Caco-2 (cell line): ENCODE measurements around the gene TPRX2. TPM values are rescaled to one million over a fixed set of nuclear protein-coding genes. Genes with fewer than 3 reads are reported as not detected.

Experiments
- BruUV-seq: library from RNA; stranded (reverse); fragments of 400-500 nt; replicated peaks from 2 replicates; lab custom pipeline; 2021; lab: Mats Ljungman, UMichigan
- CTCF ChIA-PET: fragments of 300-600 bp; sonication (Branson Sonifier 250); formaldehyde crosslinking; loops from one replicate; lab custom pipeline; 2022; ENCODE audit warnings: antibody characterized with exemption; lab: Charles Lee
- POLR2A ChIA-PET: fragments of 300-600 bp; sonication (Branson Sonifier 250); formaldehyde crosslinking; loops from one replicate; lab custom pipeline; 2022; ENCODE audit warnings: antibody characterized with exemption; lab: Charles Lee
- DNase-seq, 2 experiments: peaks; one replicate each; pipeline versions ENCODE4 v3.0.0 to v3.0.0-alpha.2; 2020 to 2022
- H3K27me3 ChIP-seq: replicated peaks from 2 replicates; pipeline ENCODE4 v1.6.0; 2011; ENCODE audit warnings: low read length; ENCODE audit not compliant: control insufficient read depth, insufficient read depth
- H3K36me3 ChIP-seq: 2 replicates; pipeline ENCODE4 v1.5.1; 2011; ENCODE audit warnings: low read length; ENCODE audit not compliant: control insufficient read depth, insufficient read depth
- H3K4me1 ChIP-seq: fragments of 250-450 bp; sonication (Bioruptor Pico); 2 replicates; pipeline ENCODE4 v1.5.1; 2020; ENCODE audit warnings: mild to moderate bottlenecking
- H3K4me3 ChIP-seq: 2 replicates; pipeline ENCODE4 v1.5.1; 2011; ENCODE audit warnings: low read depth, mild to moderate bottlenecking, control low read depth, low read length
- H3K9me3 ChIP-seq: fragments of 250-450 bp; sonication (Bioruptor Pico); 2 replicates; pipeline ENCODE4 v1.5.1; 2020; ENCODE audit warnings: mild to moderate bottlenecking, moderate library complexity
- H3K27ac Mint-ChIP-seq: one replicate; pipeline ENCODE4 v1.8.0; 2022; ENCODE audit warnings: mixed read lengths; ENCODE audit not compliant: unreplicated experiment
- H3K27me3 Mint-ChIP-seq: one replicate; pipeline ENCODE4 v1.8.0; 2022; ENCODE audit warnings: mixed read lengths; ENCODE audit not compliant: insufficient read depth, unreplicated experiment
- H3K36me3 Mint-ChIP-seq: one replicate; pipeline ENCODE4 v1.8.0; 2022; ENCODE audit warnings: mild to moderate bottlenecking, mixed read lengths; ENCODE audit not compliant: insufficient read depth, unreplicated experiment
- H3K4me1 Mint-ChIP-seq: one replicate; pipeline ENCODE4 v1.8.0; 2022; ENCODE audit warnings: low read depth, mixed read lengths; ENCODE audit not compliant: unreplicated experiment
- H3K4me3 Mint-ChIP-seq: one replicate; pipeline ENCODE4 v1.8.0; 2022; ENCODE audit warnings: mild to moderate bottlenecking, moderate library complexity, mixed read lengths; ENCODE audit not compliant: unreplicated experiment
- H3K9me3 Mint-ChIP-seq: one replicate; pipeline ENCODE4 v1.8.0; 2022; ENCODE audit warnings: mixed read lengths; ENCODE audit not compliant: unreplicated experiment
- CTCF ChIP-seq, 2 experiments: fragments of 200-600 bp in 1 of 2; IDR thresholded peaks; 1 replicate in 1 of 2; 2 replicates in 1 of 2; pipeline versions ENCODE4 v1.5.1 to v1.8.0; 2011 to 2022; ENCODE audit warnings: antibody characterized with exemption in 1 of 2, control low read depth in 1 of 2, inconsistent platforms in 1 of 2, low read depth in 1 of 2, low read length in 1 of 2, mild to moderate bottlenecking in 1 of 2, moderate library complexity in 1 of 2; ENCODE audit not compliant: insufficient read depth in 1 of 2, severe bottlenecking in 1 of 2, unreplicated experiment in 1 of 2
- intact Hi-C: fragments of 100-400 bp; cut with micrococcal nuclease; formaldehyde crosslinking; loops from one replicate; pipeline ENCODE4 v1.10.0; 2022; ENCODE audit not compliant: unreplicated experiment
- total RNA-seq: library from RNA; stranded (reverse); gene quantifications from 2 replicates; pipeline ENCODE4 v1.2.3, GENCODE V29; 2022

TPRX2 gene
- total RNA-seq, 1 experiment from 2014 or later: not detected

DNA sequence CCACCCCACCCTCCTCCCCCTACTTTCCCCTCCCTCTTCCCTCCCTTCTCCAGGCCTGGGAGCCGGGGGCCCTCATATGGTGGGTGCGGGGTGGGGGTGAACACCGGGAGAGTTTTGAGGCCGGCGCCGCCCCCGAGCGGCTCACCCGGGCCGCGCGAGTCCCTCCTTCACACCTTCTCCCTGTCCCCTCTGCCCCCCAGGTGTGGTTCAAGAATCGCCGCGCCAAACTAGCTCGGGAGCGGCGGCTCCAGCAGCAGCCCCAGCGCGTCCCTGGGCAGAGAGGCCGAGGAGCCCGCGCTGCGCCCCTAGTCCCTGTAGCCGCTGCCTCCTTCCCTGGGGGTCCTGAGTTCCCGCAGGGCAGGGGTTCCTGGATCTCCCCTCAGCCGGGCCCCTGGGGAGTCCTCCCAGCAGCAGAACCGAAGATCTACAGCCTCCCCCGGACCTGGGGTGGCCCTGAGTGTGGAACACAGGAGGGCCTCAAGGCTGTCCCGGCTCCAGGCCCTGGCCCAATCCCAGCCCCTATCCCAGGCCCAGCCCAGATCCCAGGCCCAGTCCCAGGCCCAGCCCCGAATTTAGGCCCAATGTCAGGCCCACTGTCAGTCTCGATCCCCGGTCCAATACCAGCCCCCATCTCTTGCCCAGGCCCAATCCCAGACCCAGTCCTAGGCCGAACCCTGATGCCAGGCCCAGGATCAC lies 1.7 kb downstream of the TPRX2 start:
- DNase-seq: no peak
- H3K27me3 Mint-ChIP-seq: no peaks in the 10 kb centered on the region
- no peak overlapping the region for H3K27ac Mint-ChIP-seq
- no peak overlapping the region for H3K4me3 ChIP-seq
- H3K9me3 Mint-ChIP-seq: no peaks in the 10 kb centered on the region
- H3K4me1 Mint-ChIP-seq: no peaks in the 10 kb centered on the region
- CTCF ChIA-PET: interaction anchor here (0.6 kb wide), 1 partner anchor 17 kb away, joined by 3 read pairs; no protein-coding TSS in a partner anchor
- H3K4me3 Mint-ChIP-seq: no peak overlapping the region
- intact Hi-C loops: no loop called here
- H3K27me3 ChIP-seq: no peaks in the 10 kb centered on the region
- H3K36me3 Mint-ChIP-seq: no peaks in the 10 kb centered on the region
- TF ChIP-seq CTCF (IDR thresholded peaks at IDR 0.05; ENCODE audit: insufficient read depth in 1 of 2, low read depth in 1 of 2, low read length in 1 of 2, severe bottlenecking in 1 of 2, unreplicated experiment in 1 of 2): no peak
- POLR2A ChIA-PET: no interaction called here
- H3K36me3 ChIP-seq: no peaks in the 10 kb centered on the region
- no peaks in the 10 kb centered on the region for H3K9me3 ChIP-seq
- H3K4me1 ChIP-seq: no peaks in the 10 kb centered on the region
- no TSS peak for BruUV-seq

GRCh38 chr19:47861630-47862029 lies 2.6 kb downstream of the TPRX2 start:
- Histone ChIP-seq H3K4me1 (no peaks in the 10 kb centered on the region), H3K4me3 (no peak overlapping the region), H3K27me3 (no peaks in the 10 kb centered on the region), H3K36me3 (no peaks in the 10 kb centered on the region), H3K9me3 (no peaks in the 10 kb centered on the region)
- no peak overlapping the region for H3K4me3 Mint-ChIP-seq
- H3K27me3 Mint-ChIP-seq: no peaks in the 10 kb centered on the region
- intact Hi-C loops: no loop called here
- H3K4me1 Mint-ChIP-seq: no peaks in the 10 kb centered on the region
- no peak for DNase-seq
- TF ChIP-seq CTCF (IDR thresholded peaks at IDR 0.05; ENCODE audit: insufficient read depth in 1 of 2, low read depth in 1 of 2, low read length in 1 of 2, severe bottlenecking in 1 of 2, unreplicated experiment in 1 of 2): no peak
- ChIA-PET CTCF (interaction anchor here (0.6 kb wide), 1 partner anchor 18 kb away, joined by 3 read pairs; no protein-coding TSS in a partner anchor), POLR2A (no interaction called here)
- BruUV-seq: no TSS peak
- no peaks in the 10 kb centered on the region for H3K9me3 Mint-ChIP-seq
- H3K36me3 Mint-ChIP-seq: no peaks in the 10 kb centered on the region
- no peak overlapping the region for H3K27ac Mint-ChIP-seq

- no TSS peak for BruUV-seq
- Mint-ChIP-seq H3K9me3 (no peaks in the 10 kb centered on the region), H3K4me3 (no peak overlapping the region), H3K27me3 (no peaks in the 10 kb centered on the region), H3K4me1 (no peaks in the 10 kb centered on the region), H3K27ac (no peak overlapping the region), H3K36me3 (no peaks in the 10 kb centered on the region)
- TF ChIP-seq CTCF (IDR thresholded peaks at IDR 0.05; ENCODE audit: insufficient read depth in 1 of 2, low read depth in 1 of 2, low read length in 1 of 2, severe bottlenecking in 1 of 2, unreplicated experiment in 1 of 2): peak; percentile 96 to 98
- ChIA-PET POLR2A (no interaction called here), CTCF (interaction anchor here (1.0 kb wide), 1 partner anchor 54 kb away, joined by 4 read pairs; no protein-coding TSS in a partner anchor)
- intact Hi-C loops: loop anchor here (1.0 kb wide), 2 partner anchors 50 to 97 kb away; no protein-coding TSS in a partner anchor
- Histone ChIP-seq H3K9me3 (no peaks in the 10 kb centered on the region), H3K4me3 (no peak overlapping the region), H3K36me3 (no peaks in the 10 kb centered on the region), H3K4me1 (no peaks in the 10 kb centered on the region), H3K27me3 (no peaks in the 10 kb centered on the region)
- peak; percentile 88 to 94 for DNase-seq
Observed at GRCh38 chr19:47863514-47863936, 4.5 kb downstream of the TPRX2 start.
